B cell (primary cell): ENCODE data around the gene KHK. TPM values are rescaled to one million over a fixed set of nuclear protein-coding genes. Genes with fewer than 3 reads are reported as not detected.

Experiments used
- ATAC-seq: fragments of 200-7000 bp; cut with Tn5 transposase; one replicate; pipeline ENCODE4 v1.10.0; 2021; ENCODE audit warnings: low read depth, mild to moderate bottlenecking, moderate number of reproducible peaks, moderate library complexity
- CTCF ChIA-PET: fragments of 350-600 bp; sonication (Branson Sonifier 250); formaldehyde crosslinking; loops from one replicate; lab custom pipeline; 2021; ENCODE audit warnings: antibody characterized with exemption, inconsistent platforms; lab: Charles Lee
- POLR2A ChIA-PET: fragments of 350-600 bp; sonication (Branson Sonifier 250); formaldehyde crosslinking; loops from one replicate; lab custom pipeline; 2021; ENCODE audit warnings: antibody characterized with exemption; lab: Charles Lee
- DNase-seq: peaks from one replicate; pipeline ENCODE4 v3.0.0; 2013
- H2AFZ ChIP-seq: 2 replicates; pipeline ENCODE4 v1.6.1; 2012; ENCODE audit warnings: mild to moderate bottlenecking, low read depth, low read length; ENCODE audit not compliant: insufficient read depth, poor library complexity, severe bottlenecking
- H3K27ac ChIP-seq, 2 donors: 1 replicate in 1 of 2; 2 replicates in 1 of 2; pipeline ENCODE4 v1.5.1; 2012 to 2013; ENCODE audit warnings: low read length in 2 of 2, mild to moderate bottlenecking in 2 of 2, moderate library complexity in 1 of 2
- H3K27me3 ChIP-seq, 4 experiments: fragments of 200-600 bp in 1 of 4; sonication (generic) in 1 of 4; replicated peaks in 1 of 4; 1 replicate in 2 of 4; 2 replicates in 2 of 4; pipeline versions ENCODE4 v1.6.1 to v1.7.0; 2013 to 2016; ENCODE audit warnings: low read length in 3 of 4, mild to moderate bottlenecking in 2 of 4, mixed read lengths in 1 of 4, moderate library complexity in 1 of 4; ENCODE audit not compliant: insufficient read depth in 4 of 4, control insufficient read depth in 3 of 4; ENCODE audit errors: control extremely low read depth in 1 of 4
- H3K36me3 ChIP-seq, 2 experiments: replicated peaks in 1 of 2; 1 replicate in 1 of 2; 2 replicates in 1 of 2; pipeline versions ENCODE4 v1.6.1 to v1.7.1; 2013; ENCODE audit warnings: low read length in 1 of 2; ENCODE audit not compliant: insufficient read depth in 2 of 2, control insufficient read depth in 1 of 2; ENCODE audit errors: control extremely low read depth in 1 of 2, extremely low read depth in 1 of 2
- H3K4me1 ChIP-seq, 2 donors: fragments of 200-600 bp in 1 of 2; sonication (generic) in 1 of 2; 1 replicate in 1 of 2; 2 replicates in 1 of 2; pipeline versions ENCODE4 v1.5.1 to v1.6.1; 2013 to 2017; ENCODE audit warnings: low read length in 2 of 2; ENCODE audit not compliant: control insufficient read depth in 2 of 2, insufficient read depth in 2 of 2
- H3K4me2 ChIP-seq: replicated peaks from 2 replicates; pipeline ENCODE3; 2012; ENCODE audit warnings: mild to moderate bottlenecking, low read depth, low read length; ENCODE audit not compliant: poor library complexity, severe bottlenecking
- H3K4me3 ChIP-seq, 5 experiments: fragments of 200-600 bp in 1 of 5; sonication (generic) in 1 of 5; 1 replicate in 3 of 5; 2 replicates in 2 of 5; pipeline versions ENCODE4 v1.5.1 to v1.7.0; 2011 to 2016; ENCODE audit warnings: low read length in 4 of 5, mild to moderate bottlenecking in 4 of 5, low read depth in 2 of 5, control low read depth in 1 of 5, moderate library complexity in 1 of 5; ENCODE audit not compliant: insufficient read depth in 1 of 5; ENCODE audit errors: control extremely low read depth in 1 of 5, extremely low read depth in 1 of 5
- H3K79me2 ChIP-seq: fragments of 200-600 bp; sonication (generic); one replicate; pipeline ENCODE4 v1.6.0; 2016; ENCODE audit warnings: low read length; ENCODE audit not compliant: control insufficient read depth, insufficient read depth
- H3K9ac ChIP-seq: fragments of 200-600 bp; sonication (generic); 2 replicates; pipeline ENCODE4 v1.6.1; 2017; ENCODE audit warnings: mild to moderate bottlenecking, low read length, moderate library complexity
- H3K9me3 ChIP-seq, 3 donors: one replicate each; pipeline versions ENCODE4 v1.6.1 to v1.7.1; 2013; ENCODE audit warnings: low read length in 2 of 3; ENCODE audit not compliant: control insufficient read depth in 2 of 3, insufficient read depth in 1 of 3; ENCODE audit errors: control extremely low read depth in 1 of 3
- H4K20me1 ChIP-seq: 2 replicates; pipeline ENCODE4 v1.6.0; 2012; ENCODE audit warnings: mild to moderate bottlenecking, low read length; ENCODE audit not compliant: insufficient read depth, control insufficient read depth, poor library complexity, severe bottlenecking
- H3K27ac Mint-ChIP-seq: one replicate; pipeline ENCODE4 v1.8.0; 2021; ENCODE audit warnings: mixed read lengths
- H3K27me3 Mint-ChIP-seq: one replicate; pipeline ENCODE4 v1.8.0; 2021; ENCODE audit warnings: mixed read lengths
- H3K4me1 Mint-ChIP-seq: one replicate; pipeline ENCODE4 v1.8.0; 2021; ENCODE audit warnings: mixed read lengths
- H3K4me3 Mint-ChIP-seq: one replicate; pipeline ENCODE4 v1.8.0; 2021; ENCODE audit warnings: mixed read lengths
- H3K9me3 Mint-ChIP-seq: one replicate; pipeline ENCODE4 v1.8.0; 2022; ENCODE audit warnings: mixed read lengths; ENCODE audit not compliant: insufficient read depth
- EZH2 ChIP-seq: IDR thresholded peaks from 2 replicates; pipeline ENCODE4 v1.6.1; 2012; ENCODE audit warnings: borderline replicate concordance, low read depth, mild to moderate bottlenecking, moderate library complexity, low read length; ENCODE audit not compliant: insufficient read depth, poor library complexity, severe bottlenecking
- WGBS: methylation state at CpG from one replicate; pipeline ENCODE4 v1.1.5; 2013; ENCODE audit warnings: missing lambda C conversion rate; ENCODE audit not compliant: insufficient coverage; 5-methylcytosine and 5-hydroxymethylcytosine counted together
- intact Hi-C: fragments of 100-400 bp; cut with micrococcal nuclease; formaldehyde crosslinking; loops from one replicate; pipeline ENCODE4 v1.10.0; 2022
- polyA plus RNA-seq: library from polyadenylated mRNA; depleted of rRNA; stranded (reverse); fragments of >200 nt; gene quantifications from 2 replicates; pipeline ENCODE4 v1.2.3, GENCODE V29; 2012
- total RNA-seq, 2 donors: library from RNA; stranded (reverse); fragments of 120-200 nt in 1 of 2; gene quantifications; 1 replicate in 1 of 2; 2 replicates in 1 of 2; pipeline versions ENCODE4 v1.2.3 to v1.2.4, GENCODE V29; 2013 to 2022
- TF ChIP-seq, protein P1 (sequence below): fragments of 200-600 bp; IDR thresholded peaks from one replicate; pipeline ENCODE4 v1.8.0; 2022; ENCODE audit warnings: antibody characterized with exemption, mild to moderate bottlenecking

The KHK gene
- total and polyA plus RNA-seq, 2 donors (not counting 1 experiment from before 2014, with no cell fraction given) = 3.3 to 4.0 TPM

DNA sequence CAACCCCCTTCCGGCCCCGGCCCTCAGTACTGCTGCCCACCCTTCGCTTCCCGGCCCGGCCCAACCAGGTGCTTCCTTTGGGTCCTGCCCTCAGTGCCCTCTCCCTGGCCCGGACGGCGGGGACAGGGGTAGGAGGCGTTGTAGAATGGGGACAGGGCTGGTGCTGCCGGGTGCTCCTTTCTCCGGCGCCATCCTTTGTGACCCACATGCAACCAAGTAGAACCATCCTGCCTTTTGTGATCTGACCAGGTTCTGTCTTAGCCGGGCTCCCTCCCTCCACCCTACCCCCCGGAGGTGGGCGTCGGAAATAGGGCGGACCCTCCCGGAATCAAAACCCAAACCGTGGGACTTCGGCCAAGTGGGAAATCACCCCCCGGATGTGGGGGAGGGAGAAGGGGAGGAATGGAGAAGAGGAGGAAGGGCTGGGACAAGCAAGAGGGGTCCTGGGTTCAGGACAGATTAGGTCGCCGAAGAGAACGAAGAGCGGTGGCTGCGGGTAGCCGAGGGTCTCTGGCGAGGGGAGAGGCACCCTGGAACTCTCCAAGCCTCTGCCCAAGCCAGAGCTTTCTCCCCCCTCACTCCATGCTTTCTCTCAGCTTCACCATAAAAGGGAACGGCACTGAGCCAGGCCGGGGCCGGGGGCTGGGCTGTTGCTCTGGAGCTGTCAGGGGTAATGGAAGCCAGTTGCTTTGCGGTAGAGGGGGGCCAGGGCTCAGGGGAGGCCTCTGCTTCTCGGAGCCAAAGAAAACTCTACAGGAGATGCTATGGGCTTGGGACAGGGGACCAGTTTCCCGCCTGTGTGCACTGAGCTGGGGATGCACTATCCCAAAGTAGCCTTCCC lies 14.4 kb upstream of the KHK start:
- ATAC-seq (no peak), DNase-seq (no peak)
- Histone ChIP-seq H3K79me2 (peaks cover 33% of the 10 kb centered on the region), H3K27me3 (no peaks in the 10 kb centered on the region), H3K4me2 (peak overlapping the region; percentile 90), H3K4me3 (peak overlapping the region; percentile 42 to 91 (median 88)), H2AFZ (peak overlapping the region; percentile 82), H3K36me3 (peaks cover 6 to 29% of the 10 kb centered on the region in 2 experiments), H3K9ac (peak overlapping the region; percentile 83), H3K9me3 (no peaks in the 10 kb centered on the region), H4K20me1 (peaks cover 17% of the 10 kb centered on the region), H3K27ac (peak overlapping the region in 1 of 2 donors; percentile 36), H3K4me1 (peaks cover 35 to 43% of the 10 kb centered on the region in 2 donors)
- POLR2A ChIA-PET = interaction anchor here (0.5 to 3.4 kb wide), 8 partner anchors 8 to 299 kb away, joined by 3 to 48 read pairs (median 4); partner anchors contain the start of genes AGBL5, ATRAID, KHK and PREB
- CTCF ChIA-PET = interaction anchor here (0.6 to 3.3 kb wide), 11 partner anchors 9 to 231 kb away, joined by 3 to 30 read pairs (median 7); partner anchors contain the start of genes AGBL5, KHK and TMEM214
- WGBS = 15% methylated on average over 14 of the region's 34 CpGs
- Mint-ChIP-seq H3K9me3 (no peaks in the 10 kb centered on the region), H3K27ac (peak overlapping the region; percentile 67), H3K4me1 (peaks cover 66% of the 10 kb centered on the region), H3K4me3 (peak overlapping the region; percentile 84), H3K27me3 (no peaks in the 10 kb centered on the region)
- intact Hi-C loops = loop anchor here (1.0 to 2.0 kb wide), 7 partner anchors 9 to 299 kb away; partner anchors contain the start of genes AGBL5, EIF2B4, KHK and PREB
- TF ChIP-seq, protein P1, sequence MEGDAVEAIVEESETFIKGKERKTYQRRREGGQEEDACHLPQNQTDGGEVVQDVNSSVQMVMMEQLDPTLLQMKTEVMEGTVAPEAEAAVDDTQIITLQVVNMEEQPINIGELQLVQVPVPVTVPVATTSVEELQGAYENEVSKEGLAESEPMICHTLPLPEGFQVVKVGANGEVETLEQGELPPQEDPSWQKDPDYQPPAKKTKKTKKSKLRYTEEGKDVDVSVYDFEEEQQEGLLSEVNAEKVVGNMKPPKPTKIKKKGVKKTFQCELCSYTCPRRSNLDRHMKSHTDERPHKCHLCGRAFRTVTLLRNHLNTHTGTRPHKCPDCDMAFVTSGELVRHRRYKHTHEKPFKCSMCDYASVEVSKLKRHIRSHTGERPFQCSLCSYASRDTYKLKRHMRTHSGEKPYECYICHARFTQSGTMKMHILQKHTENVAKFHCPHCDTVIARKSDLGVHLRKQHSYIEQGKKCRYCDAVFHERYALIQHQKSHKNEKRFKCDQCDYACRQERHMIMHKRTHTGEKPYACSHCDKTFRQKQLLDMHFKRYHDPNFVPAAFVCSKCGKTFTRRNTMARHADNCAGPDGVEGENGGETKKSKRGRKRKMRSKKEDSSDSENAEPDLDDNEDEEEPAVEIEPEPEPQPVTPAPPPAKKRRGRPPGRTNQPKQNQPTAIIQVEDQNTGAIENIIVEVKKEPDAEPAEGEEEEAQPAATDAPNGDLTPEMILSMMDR = no peak
- TF ChIP-seq EZH2 = no peak

DNA sequence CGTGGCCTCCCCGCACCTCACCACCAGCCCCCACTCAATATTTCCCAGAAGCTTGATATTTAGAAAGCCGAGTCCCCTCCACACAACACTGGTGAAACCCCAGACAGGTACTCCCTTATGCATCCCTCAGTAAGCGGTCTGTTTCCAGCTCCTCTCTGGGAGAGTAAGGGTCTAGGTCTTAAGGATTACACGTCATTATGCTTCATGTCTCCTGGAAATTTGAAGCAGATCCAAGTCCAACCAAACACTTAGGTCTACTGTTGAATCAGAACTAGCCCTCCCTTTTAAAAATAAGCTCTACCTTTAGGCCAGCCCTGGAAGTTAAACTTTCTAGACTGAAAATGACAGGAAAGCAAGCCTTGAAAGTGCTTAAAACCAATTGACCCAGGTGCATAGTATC lies 13.7 kb upstream of the KHK start:
- no peak overlapping the region for H3K4me3 ChIP-seq
- H3K27ac Mint-ChIP-seq = peak overlapping the region; percentile 32
- no peaks in the 10 kb centered on the region for H3K9me3 Mint-ChIP-seq
- H3K79me2 ChIP-seq = peaks cover 33% of the 10 kb centered on the region
- intact Hi-C loops = no loop called here
- no peak overlapping the region for H2AFZ ChIP-seq
- peaks cover 6 to 23% of the 10 kb centered on the region in 2 experiments for H3K36me3 ChIP-seq
- ChIA-PET CTCF (interaction anchor here (0.6 to 3.3 kb wide), 6 partner anchors 9 to 660 kb away, joined by 4 to 30 read pairs (median 9); partner anchors contain the start of gene KHK), POLR2A (interaction anchor here (1.2 to 3.4 kb wide), 2 partner anchors 9 to 22 kb away, joined by 4 to 48 read pairs; partner anchors contain the start of gene AGBL5)
- 84% methylated on average over 3 of the region's 5 CpGs for WGBS
- H3K9me3 ChIP-seq = no peaks in the 10 kb centered on the region
- H4K20me1 ChIP-seq = peaks cover 17% of the 10 kb centered on the region
- DNase-seq = no peak
- H3K4me1 Mint-ChIP-seq = peaks cover 67% of the 10 kb centered on the region
- no peaks in the 10 kb centered on the region for H3K27me3 ChIP-seq
- no peak overlapping the region for H3K4me2 ChIP-seq
- no peak overlapping the region for H3K27ac ChIP-seq
- no peaks in the 10 kb centered on the region for H3K27me3 Mint-ChIP-seq
- H3K4me1 ChIP-seq = peaks cover 35 to 43% of the 10 kb centered on the region in 2 donors
- ATAC-seq = no peak
- no peak for TF ChIP-seq EZH2
- TF ChIP-seq, protein P1 = no peak
- H3K9ac ChIP-seq = no peak overlapping the region
- H3K4me3 Mint-ChIP-seq = peak overlapping the region; percentile 84
